Progenitor cell of endocrine pancreas (in vitro differentiated cells): ENCODE results near the gene AP4E1. TPM values are rescaled to one million over a fixed set of nuclear protein-coding genes. Genes with fewer than 3 reads are reported as not detected.

Source experiments
- DNase-seq: peaks from one replicate; pipeline ENCODE4 v3.0.0; 2021; ENCODE audit warnings: low spot score; ENCODE audit not compliant: unreplicated experiment
- H3K27ac Mint-ChIP-seq: 2 replicates; pipeline ENCODE4 v1.8.0; 2021; ENCODE audit warnings: mild to moderate bottlenecking, moderate library complexity, mixed read lengths
- H3K27me3 Mint-ChIP-seq: 2 replicates; pipeline ENCODE4 v1.8.0; 2021; ENCODE audit warnings: mixed read lengths
- H3K36me3 Mint-ChIP-seq: 2 replicates; pipeline ENCODE4 v1.8.0; 2022; ENCODE audit warnings: mixed read lengths; ENCODE audit not compliant: insufficient read depth
- H3K4me1 Mint-ChIP-seq: 2 replicates; pipeline ENCODE4 v1.8.0; 2021; ENCODE audit warnings: low read depth, mixed read lengths
- H3K4me3 Mint-ChIP-seq: 2 replicates; pipeline ENCODE4 v1.8.0; 2021; ENCODE audit warnings: low read depth, mild to moderate bottlenecking, moderate library complexity, mixed read lengths
- H3K9me3 Mint-ChIP-seq: 2 replicates; pipeline ENCODE4 v1.8.0; 2021; ENCODE audit warnings: low read depth, mixed read lengths
- total RNA-seq: library from RNA; stranded (reverse); gene quantifications from 2 replicates; pipeline ENCODE4 v1.2.1, GENCODE V29; 2021
- TF ChIP-seq, protein P1 (sequence below): fragments of 200-600 bp; sonication (generic); IDR thresholded peaks from one replicate; pipeline ENCODE4 v1.5.0; 2021; ENCODE audit warnings: antibody characterized with exemption, mild to moderate bottlenecking; ENCODE audit not compliant: unreplicated experiment

Gene AP4E1
- total RNA-seq, 1 donor from 2014 or later, result 10.5 TPM

DNA sequence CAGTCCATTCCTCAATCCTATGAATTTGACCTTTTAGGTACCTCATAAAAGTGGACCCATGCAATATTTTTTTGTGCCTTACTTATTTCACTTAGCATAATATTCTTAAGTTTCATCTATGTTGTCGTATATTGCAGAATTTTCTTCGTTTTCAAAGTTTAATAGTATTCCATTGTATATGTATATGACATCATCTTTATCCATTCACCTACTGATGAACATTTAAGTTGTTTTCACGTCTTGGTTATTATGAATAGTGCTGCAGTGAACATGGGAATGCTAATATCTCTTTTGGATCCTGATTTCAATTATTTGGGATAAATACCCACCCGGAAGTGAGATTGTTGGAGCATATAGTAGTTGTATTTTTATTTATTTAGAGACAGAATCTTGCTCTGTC is 65.1 kb downstream of the AP4E1 start:
- Mint-ChIP-seq H3K36me3 (peaks cover 41% of the 10 kb centered on the region), H3K27me3 (no peaks in the 10 kb centered on the region), H3K9me3 (peaks cover 29% of the 10 kb centered on the region), H3K4me3 (no peak overlapping the region), H3K27ac (no peak overlapping the region), H3K4me1 (no peaks in the 10 kb centered on the region)
- DNase-seq, result no peak
- TF ChIP-seq, protein P1, sequence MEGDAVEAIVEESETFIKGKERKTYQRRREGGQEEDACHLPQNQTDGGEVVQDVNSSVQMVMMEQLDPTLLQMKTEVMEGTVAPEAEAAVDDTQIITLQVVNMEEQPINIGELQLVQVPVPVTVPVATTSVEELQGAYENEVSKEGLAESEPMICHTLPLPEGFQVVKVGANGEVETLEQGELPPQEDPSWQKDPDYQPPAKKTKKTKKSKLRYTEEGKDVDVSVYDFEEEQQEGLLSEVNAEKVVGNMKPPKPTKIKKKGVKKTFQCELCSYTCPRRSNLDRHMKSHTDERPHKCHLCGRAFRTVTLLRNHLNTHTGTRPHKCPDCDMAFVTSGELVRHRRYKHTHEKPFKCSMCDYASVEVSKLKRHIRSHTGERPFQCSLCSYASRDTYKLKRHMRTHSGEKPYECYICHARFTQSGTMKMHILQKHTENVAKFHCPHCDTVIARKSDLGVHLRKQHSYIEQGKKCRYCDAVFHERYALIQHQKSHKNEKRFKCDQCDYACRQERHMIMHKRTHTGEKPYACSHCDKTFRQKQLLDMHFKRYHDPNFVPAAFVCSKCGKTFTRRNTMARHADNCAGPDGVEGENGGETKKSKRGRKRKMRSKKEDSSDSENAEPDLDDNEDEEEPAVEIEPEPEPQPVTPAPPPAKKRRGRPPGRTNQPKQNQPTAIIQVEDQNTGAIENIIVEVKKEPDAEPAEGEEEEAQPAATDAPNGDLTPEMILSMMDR, result no peak

DNA sequence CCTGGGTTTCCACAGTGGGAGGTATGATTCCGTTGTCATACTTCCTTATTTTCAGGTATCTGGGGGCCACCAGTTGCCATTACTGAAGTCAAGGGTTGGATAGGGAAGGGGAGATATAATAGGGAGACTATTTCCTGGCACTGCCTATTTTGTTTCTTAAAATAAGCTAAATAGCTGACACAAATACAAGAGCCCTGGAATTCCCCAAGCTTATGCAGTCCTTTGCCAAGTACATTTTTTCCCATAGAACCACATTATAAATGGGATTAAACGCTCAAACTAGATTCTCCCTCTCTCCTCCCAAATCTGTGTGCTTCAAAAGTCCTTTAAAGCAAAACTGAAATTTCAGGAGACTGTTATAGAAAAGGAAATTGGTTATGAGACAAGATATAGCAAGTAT is 68.7 kb downstream of the AP4E1 start:
- H3K9me3 Mint-ChIP-seq, result peaks cover 9% of the 10 kb centered on the region
- TF ChIP-seq, protein P1, result no peak
- H3K36me3 Mint-ChIP-seq, result peaks cover 16% of the 10 kb centered on the region

DNA sequence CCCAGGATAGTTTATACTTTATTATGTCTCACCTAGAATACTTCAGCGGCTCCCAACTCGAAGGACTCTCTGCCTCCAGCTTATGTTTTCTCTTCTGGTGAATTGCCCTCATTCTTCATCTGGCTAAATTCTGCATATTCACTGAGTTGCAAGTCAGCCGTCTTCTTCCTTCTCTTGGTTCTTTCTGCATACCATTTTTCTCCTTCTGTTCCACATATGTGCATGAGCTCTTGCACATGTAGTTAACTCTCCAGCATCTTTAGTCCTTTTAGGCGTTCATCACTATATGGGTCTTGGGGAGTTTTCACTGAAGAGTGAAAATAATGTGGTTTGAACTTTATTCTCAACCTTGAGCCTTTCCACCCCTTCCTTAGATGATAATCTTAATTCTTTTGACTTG is 70.1 kb downstream of the AP4E1 start:
- Mint-ChIP-seq H3K4me3 (no peak overlapping the region), H3K27ac (no peak overlapping the region), H3K4me1 (no peaks in the 10 kb centered on the region), H3K36me3 (peaks cover 17% of the 10 kb centered on the region), H3K27me3 (no peaks in the 10 kb centered on the region), H3K9me3 (peaks cover 6% of the 10 kb centered on the region)
- no peak for DNase-seq
- TF ChIP-seq, protein P1, result no peak

More for the DNA sequence above, 68.7 kb downstream of the AP4E1 start:
- no peaks in the 10 kb centered on the region for H3K4me1 Mint-ChIP-seq
- no peak overlapping the region for H3K4me3 Mint-ChIP-seq
- H3K27ac Mint-ChIP-seq, result no peak overlapping the region
- no peak for DNase-seq
- H3K27me3 Mint-ChIP-seq, result no peaks in the 10 kb centered on the region

DNA sequence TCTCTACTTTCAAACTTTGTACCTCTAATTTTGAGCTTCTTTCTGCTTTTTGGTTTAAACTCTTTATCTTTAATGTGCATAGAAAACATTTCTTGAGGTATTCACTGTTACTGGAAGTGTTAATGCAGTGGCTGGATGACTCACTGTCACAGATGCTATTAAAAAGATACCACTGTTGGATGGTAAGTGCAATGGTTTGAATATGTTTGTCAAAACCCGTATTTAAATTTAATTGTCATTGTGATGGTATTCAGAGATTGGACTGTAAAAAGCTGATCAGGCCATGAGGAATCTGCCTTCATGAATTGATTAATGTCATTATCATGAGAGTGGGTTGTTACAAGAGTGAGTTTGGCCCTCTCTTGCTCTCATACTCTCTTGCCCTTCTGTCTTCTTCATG is 70.6 kb downstream of the AP4E1 start:
- TF ChIP-seq, protein P1, result no peak
- no peak for DNase-seq
- no peaks in the 10 kb centered on the region for H3K4me1 Mint-ChIP-seq
- H3K36me3 Mint-ChIP-seq, result peaks cover 19% of the 10 kb centered on the region
- H3K4me3 Mint-ChIP-seq, result no peak overlapping the region
- H3K9me3 Mint-ChIP-seq, result peaks cover 6% of the 10 kb centered on the region
- no peaks in the 10 kb centered on the region for H3K27me3 Mint-ChIP-seq
- no peak overlapping the region for H3K27ac Mint-ChIP-seq

DNA sequence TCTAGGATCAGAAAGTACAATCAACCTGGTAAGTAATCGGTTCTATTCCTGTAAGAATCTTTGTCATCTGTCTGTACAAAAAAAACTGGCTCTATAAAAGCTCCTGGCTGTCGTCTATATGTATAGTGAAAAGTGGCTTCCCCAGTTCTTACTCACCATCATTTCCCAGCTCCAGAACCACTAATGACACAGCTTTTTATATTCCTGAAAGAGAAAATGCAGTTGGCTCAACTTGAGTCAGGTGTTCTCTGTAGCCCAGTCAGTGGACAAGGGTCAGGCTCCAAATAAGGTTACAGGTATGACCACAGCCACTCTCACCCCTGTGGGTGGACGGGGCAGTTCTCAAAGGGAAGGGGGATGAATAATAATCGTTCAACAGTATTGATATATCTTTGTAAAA is 85.1 kb downstream of the AP4E1 start:
- no peaks in the 10 kb centered on the region for H3K4me1 Mint-ChIP-seq
- H3K27ac Mint-ChIP-seq, result no peak overlapping the region
- H3K9me3 Mint-ChIP-seq, result no peaks in the 10 kb centered on the region
- no peaks in the 10 kb centered on the region for H3K27me3 Mint-ChIP-seq
- H3K4me3 Mint-ChIP-seq, result no peak overlapping the region
- no peak for DNase-seq
- TF ChIP-seq, protein P1, result no peak
- H3K36me3 Mint-ChIP-seq, result peaks cover 9% of the 10 kb centered on the region
